HFF-Myc (cell line): Measurements from ENCODE around the gene NAA40.
A peak's percentile ranks its signal among the peaks of the same experiment; 100 is the strongest.

Experiments used
- DNase-seq: peaks from one replicate; pipeline ENCODE4 v3.0.0-alpha.2; 2011; ENCODE audit warnings: low read depth; ENCODE audit errors: extremely low read depth
- H3K4me3 ChIP-seq: replicated peaks from 2 replicates; pipeline ENCODE4 v1.5.1; 2011; ENCODE audit warnings: low read depth, mild to moderate bottlenecking, control low read depth, low read length
- TF ChIP-seq, protein P1 (sequence below): IDR thresholded peaks from 2 replicates; pipeline ENCODE4 v1.5.1; 2012; ENCODE audit warnings: mild to moderate bottlenecking, low read depth, low read length, control low read depth; ENCODE audit errors: missing control alignments

NAA40 gene

GRCh38 chr11:63937713-63938478, 906 bp upstream of the NAA40 start:
- TF ChIP-seq, protein P1, sequence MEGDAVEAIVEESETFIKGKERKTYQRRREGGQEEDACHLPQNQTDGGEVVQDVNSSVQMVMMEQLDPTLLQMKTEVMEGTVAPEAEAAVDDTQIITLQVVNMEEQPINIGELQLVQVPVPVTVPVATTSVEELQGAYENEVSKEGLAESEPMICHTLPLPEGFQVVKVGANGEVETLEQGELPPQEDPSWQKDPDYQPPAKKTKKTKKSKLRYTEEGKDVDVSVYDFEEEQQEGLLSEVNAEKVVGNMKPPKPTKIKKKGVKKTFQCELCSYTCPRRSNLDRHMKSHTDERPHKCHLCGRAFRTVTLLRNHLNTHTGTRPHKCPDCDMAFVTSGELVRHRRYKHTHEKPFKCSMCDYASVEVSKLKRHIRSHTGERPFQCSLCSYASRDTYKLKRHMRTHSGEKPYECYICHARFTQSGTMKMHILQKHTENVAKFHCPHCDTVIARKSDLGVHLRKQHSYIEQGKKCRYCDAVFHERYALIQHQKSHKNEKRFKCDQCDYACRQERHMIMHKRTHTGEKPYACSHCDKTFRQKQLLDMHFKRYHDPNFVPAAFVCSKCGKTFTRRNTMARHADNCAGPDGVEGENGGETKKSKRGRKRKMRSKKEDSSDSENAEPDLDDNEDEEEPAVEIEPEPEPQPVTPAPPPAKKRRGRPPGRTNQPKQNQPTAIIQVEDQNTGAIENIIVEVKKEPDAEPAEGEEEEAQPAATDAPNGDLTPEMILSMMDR: no peak
- DNase-seq: no peak
- peak overlapping the region; percentile 83 for H3K4me3 ChIP-seq

GRCh38 chr11:63939397-63939891, 642 bp downstream of the NAA40 start:
- DNase-seq: no peak
- peak overlapping the region; percentile 83 for H3K4me3 ChIP-seq
- TF ChIP-seq, protein P1: no peak

DNA sequence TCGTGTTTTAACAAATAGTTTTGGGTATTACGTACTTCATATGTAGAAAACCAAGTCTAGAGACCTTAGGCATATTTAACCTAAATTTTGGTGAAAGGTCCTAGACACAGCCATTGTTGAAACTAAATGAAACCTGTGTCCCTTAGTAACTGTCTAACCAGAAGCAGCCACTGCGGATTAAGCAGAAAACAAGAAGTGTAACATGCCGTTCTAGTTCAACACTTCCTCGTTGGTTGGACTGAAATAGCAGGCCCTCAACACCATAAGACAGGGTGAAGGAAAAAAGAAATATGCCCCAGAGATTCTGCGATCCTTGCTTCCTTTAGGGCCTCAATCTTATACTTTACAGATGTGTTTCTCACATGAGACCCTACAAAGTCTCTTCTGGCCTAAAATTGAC, 2.0 kb downstream of the NAA40 start:
- TF ChIP-seq, protein P1: no peak
- H3K4me3 ChIP-seq: no peak overlapping the region
- no peak for DNase-seq

- no peak for DNase-seq
- TF ChIP-seq, protein P1: no peak
- H3K4me3 ChIP-seq: no peak overlapping the region
Measured at GRCh38 chr11:63941901-63942300, 3.1 kb downstream of the NAA40 start.

- TF ChIP-seq, protein P1: no peak
- DNase-seq: no peak
- H3K4me3 ChIP-seq: no peak overlapping the region
Measured at GRCh38 chr11:63942803-63943202, 4.0 kb downstream of the NAA40 start.

- H3K4me3 ChIP-seq: no peak overlapping the region
- TF ChIP-seq, protein P1: no peak
- DNase-seq: no peak
Measured at GRCh38 chr11:63944987-63945386, 6.2 kb downstream of the NAA40 start.
